ENCODE data around the gene NCEH1. TPM values are rescaled to one million over a fixed set of nuclear protein-coding genes. Genes with fewer than 3 reads are reported as not detected.

NCEH1 gene, protein sequence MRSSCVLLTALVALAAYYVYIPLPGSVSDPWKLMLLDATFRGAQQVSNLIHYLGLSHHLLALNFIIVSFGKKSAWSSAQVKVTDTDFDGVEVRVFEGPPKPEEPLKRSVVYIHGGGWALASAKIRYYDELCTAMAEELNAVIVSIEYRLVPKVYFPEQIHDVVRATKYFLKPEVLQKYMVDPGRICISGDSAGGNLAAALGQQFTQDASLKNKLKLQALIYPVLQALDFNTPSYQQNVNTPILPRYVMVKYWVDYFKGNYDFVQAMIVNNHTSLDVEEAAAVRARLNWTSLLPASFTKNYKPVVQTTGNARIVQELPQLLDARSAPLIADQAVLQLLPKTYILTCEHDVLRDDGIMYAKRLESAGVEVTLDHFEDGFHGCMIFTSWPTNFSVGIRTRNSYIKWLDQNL
- 29.6 to 35.3 TPM (median 32.9 TPM) in 5 replicates for total RNA-seq (2022; extraction: Qiagen RNA extraction)

DNA sequence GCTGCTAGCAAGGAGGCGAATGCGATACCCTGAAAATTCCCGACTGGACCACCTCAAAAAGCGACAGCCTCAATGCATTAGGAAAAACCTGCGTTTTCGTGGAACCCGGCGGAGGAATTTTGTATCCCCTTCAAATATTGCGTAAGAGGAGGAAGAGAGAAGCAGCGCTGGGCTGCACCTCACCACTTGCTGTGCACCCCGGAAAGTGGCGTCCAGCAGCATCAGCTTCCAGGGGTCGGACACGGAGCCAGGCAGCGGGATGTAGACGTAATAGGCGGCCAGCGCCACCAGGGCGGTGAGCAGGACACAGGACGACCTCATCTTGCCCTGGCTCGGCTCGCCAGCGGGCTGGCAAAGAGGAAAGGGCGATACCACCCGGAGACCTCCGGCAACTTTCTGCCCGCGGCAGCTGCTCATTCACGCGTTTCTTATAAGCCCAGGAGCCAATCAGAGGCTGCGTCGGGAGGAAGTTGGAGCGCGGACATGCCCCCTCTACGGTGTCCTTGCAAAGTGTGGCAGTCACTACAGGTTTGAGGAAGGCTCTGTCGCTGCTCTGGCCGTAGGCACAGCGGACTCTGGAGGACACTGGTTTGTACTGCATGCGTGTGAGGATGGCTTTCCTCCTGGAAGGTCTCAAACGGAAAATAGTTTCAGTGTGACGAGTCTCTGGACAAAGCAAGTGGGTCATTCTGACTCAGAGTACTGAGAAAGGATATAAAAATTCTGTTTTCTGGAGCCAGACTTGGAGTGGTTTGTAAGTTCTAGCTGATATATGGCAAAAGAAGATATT, at the start of gene NCEH1:
TSS of gene NCEH1 (minus strand) at position 404 of the 790 bp plus-strand sequence. CDS start at position 321, 83 bp downstream.

DNA sequence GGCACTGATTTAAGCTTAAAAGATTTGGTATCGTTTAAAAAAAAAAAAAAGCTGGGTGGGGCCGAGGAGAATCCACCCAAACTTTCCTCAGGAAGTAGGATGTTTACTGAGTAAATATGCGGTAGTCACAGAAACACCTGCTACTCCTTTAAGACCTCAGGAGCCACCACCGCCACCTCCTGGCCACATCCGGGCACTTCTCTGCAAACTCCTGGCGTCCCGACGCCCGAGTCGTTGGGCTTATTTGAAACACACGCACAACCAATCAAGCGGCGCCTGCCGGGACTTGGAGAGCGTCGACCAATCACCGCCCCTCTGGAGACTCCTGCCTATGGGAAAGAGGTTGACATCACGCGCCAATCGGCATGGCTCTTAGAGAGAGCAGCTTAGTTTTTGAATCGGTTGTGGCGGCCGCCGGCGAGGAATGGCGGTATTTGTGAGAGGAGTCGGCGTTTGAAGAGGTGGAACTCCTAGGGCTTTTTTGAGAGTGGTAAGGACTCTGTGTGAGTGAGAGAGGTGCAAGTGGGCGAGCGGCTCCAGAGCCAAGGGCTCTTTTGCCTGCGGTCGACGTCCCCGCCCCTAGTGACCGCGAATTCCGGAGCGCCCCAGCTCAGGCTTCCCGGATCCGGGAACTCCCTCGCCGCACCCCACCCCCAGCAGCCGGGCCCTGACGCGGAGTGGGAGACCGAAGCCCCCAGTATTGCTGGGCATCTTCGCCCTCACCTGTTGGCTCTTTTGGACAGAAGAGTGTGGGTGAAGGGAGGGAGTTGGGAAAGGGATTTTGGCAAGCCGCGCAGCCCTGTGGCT, 39.7 kb upstream of the NCEH1 start, which contains the start of gene ECT2:
TSS of gene ECT2 (plus strand) at position 359 of the 807 bp plus-strand sequence. CDS start 3,805 bp downstream, outside the sequence.

Other genes with a start within 250 kb of the NCEH1 start
- 0.08 to 0.15 TPM (median 0.14 TPM) in 3 of 5 replicates, not detected in the others for gene TNFSF10, start 187.6 kb downstream of the NCEH1 start, total RNA-seq (2022; extraction: Qiagen RNA extraction)
- gene ECT2, start 39.7 kb upstream of the NCEH1 start, total RNA-seq (2022; extraction: Qiagen RNA extraction), result 58.3 to 78.7 TPM (median 69.0 TPM) in 5 replicates